Raji (cell line): ENCODE measurements around the gene ZNF197.

Source experiments
- POLR2A ChIP-seq: IDR thresholded peaks from 2 replicates; pipeline ENCODE4 v1.6.1; 2011; ENCODE audit warnings: low read depth, low read length, control low read depth; ENCODE audit not compliant: insufficient read depth

The ZNF197 gene

DNA sequence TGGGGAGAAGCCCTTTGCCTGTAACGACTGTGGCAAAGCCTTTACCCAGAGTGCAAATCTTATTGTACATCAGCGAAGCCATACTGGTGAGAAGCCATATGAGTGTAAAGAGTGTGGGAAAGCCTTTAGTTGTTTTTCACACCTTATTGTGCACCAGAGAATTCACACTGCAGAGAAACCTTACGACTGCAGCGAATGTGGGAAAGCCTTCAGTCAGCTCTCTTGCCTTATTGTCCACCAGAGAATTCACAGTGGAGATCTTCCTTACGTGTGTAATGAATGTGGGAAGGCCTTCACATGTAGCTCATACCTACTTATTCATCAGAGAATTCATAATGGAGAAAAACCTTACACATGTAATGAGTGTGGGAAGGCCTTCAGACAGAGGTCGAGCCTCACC, 34.6 kb downstream of the ZNF197 start:
- no peak for TF ChIP-seq POLR2A

GRCh38 chr3:44661189-44661588, 36.4 kb downstream of the ZNF197 start:
- TF ChIP-seq POLR2A = no peak

DNA sequence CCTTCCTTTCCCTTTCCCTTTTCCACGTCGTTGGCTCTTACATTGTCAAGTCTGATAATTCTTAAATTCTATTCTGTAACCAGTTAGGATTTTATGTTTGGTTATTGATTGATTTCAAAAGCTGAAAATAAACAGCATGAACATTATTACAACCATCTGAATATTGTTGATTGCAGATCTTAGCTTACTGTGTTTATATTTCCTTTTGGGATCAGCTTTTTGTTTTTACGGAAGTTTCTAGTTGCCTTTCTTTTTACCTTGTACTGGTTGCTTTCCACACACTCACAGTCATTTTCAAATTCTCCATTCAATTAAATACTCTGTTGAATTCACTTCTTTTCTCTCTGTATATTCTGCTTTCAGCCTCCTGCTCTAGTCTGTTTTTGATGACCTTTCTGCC, 40.3 kb downstream of the ZNF197 start:
- no peak for TF ChIP-seq POLR2A

GRCh38 chr3:44666346-44666745, 41.5 kb downstream of the ZNF197 start:
- TF ChIP-seq POLR2A = no peak

DNA sequence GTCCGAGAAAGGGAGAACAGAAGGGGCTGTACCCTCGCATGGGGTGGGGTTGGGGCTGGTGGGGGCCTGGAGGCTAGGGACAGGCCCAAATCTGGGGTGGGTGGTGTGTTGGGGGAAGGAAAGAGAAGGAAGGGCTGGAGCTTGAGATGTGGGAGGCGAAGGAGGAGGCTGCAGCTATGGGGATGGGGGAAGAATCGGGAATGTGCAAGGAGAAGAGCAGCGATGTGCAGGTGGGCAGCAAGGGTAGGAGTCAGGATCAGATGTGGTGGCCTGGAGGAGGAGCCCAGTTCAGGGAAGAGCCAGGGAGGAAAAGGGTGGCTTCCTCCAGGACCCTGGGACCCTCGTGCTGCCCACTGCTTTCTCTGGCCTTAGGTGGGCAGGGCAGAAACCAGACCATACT, 44.9 kb downstream of the ZNF197 start:
- TF ChIP-seq POLR2A = no peak

- no peak for TF ChIP-seq POLR2A
These were observed 49.4 kb downstream of the ZNF197 start for GRCh38 chr3:44674211-44674610.

- no peak for TF ChIP-seq POLR2A
These were observed 53.8 kb downstream of the ZNF197 start for GRCh38 chr3:44678480-44679116.

DNA sequence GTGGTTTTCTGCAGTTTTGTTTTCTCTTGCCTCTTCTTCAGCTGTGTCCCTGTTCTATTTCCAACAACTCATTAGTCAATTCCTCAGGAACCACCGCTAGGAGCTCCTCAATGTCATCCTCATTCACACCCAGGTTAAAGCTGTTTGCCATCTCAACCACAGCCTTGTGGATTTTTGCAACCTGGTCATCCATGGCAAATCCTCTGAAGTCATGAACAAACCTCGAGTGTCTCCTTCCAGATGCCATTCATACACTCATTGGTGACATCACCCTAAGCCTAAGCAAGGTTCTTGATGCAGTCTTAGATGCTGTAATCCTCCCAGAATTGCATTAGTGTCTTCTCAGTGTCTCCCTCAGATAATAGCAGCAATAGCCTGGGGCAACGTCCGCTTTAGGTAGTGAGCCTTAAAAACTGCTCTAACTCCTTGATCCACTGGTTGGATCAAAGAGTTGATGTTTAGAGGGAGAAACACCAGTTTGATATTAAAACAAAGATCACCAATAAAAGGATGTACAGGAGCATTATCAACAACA, 56.2 kb downstream of the ZNF197 start:
- no peak for TF ChIP-seq POLR2A

DNA sequence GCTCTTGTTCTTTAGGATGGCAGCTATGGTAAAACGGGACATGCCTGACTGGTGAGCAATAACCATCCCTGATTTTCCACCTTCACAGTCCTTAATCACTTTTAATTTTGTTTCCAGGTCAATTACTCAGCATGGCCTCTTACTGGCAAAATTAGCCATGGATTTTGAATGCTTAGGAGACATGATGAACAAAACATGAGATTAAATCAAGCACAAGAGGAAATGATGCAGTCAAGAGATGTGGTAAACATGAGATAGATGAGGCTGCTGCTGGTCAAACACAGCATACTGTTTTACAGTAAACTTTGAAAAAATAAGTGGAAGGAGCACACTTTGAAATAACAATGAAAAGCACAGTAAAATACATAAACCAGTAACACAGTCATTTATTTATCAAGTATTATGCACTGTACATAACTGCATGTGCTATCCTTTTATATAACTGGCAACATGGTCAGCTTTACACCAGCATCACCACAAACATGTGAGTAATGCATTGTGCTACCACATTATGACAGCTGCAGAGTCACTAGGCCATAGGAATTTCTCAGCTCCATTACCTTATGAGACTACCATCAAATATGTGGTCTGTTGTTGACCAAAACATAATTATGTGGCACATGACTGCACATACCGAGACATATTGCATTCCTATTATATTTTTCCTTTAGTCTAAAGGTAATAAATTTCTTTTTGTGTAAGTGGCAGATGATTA, 57.5 kb downstream of the ZNF197 start:
- TF ChIP-seq POLR2A = no peak

DNA sequence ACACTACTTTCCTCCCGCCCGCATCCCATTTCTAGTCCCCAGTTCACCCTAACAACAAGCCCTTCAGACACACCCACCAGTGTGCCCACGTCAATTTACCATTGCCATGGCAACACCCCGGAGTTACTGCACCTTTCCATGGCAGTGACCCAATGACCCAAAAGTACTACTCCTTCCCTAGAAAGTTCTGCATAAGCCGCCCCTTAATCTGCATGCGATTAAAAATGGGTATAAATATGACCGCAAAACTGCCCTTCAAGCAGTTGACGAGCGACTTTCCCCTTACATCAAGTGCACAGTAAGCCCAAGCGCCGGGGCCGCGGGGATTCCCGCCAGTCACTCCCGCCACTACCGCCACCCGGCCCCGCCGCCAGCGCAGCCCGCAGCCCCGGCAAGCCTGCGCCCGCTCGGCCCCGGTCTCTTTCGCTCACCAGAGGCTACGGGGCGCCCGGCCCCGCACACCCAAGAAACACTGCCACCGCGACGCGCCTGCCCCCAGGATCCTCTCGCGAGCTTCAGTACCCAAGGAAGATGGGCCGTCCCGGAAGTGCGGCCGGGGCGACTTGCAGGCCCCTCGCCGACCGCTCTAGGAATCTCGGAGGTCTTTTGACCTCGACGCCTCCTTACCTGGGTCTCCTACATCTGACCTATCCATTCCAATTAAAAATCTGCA, 60.4 kb downstream of the ZNF197 start:
- no peak for TF ChIP-seq POLR2A

DNA sequence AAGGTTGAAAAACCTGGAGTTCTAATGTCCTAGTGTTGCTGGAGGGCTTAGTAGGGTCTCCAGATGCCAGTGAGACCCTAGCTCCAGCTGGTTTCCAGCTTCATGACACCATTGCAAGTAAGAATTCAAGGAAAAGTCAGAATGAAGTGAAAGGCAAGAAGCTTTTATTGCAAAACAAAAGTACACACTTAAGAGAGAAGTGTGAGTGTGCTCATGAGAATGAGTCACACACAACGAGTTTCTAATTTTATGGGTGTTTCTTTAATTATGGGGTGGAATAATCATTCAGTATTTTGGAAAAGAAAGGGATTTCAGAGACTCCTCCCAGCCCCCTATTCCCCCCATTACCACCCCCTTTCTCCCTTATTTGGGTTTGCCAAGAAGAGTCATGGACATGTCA, 63.1 kb downstream of the ZNF197 start:
- no peak for TF ChIP-seq POLR2A
